A673 (cell line): ENCODE results near the gene SMAD1. TPM values are rescaled to one million over a fixed set of nuclear protein-coding genes. Genes with fewer than 3 reads are reported as not detected.
"Not testable (repeated sequence)": the region's sequence is repeated elsewhere in the genome, so short reads cannot be mapped to it uniquely, and the experiment has no call there.

ENCODE experiments used
- BruUV-seq: library from RNA; stranded (reverse); fragments of 400-500 nt; replicated peaks from 2 replicates; lab custom pipeline; 2021; lab: Mats Ljungman, UMichigan
- CTCF ChIA-PET: fragments of 300-600 bp; sonication (Branson Sonifier 250); formaldehyde crosslinking; loops from one replicate; lab custom pipeline; 2022; ENCODE audit warnings: antibody characterized with exemption; lab: Charles Lee
- POLR2A ChIA-PET: fragments of 300-600 bp; sonication (Branson Sonifier 250); formaldehyde crosslinking; loops from one replicate; lab custom pipeline; 2022; ENCODE audit warnings: antibody characterized with exemption; ENCODE audit not compliant: low non-redundant PET; lab: Charles Lee
- DNase-seq: peaks from one replicate; pipeline ENCODE4 v3.0.0-alpha.2; 2015; ENCODE audit warnings: low spot score
- H3K27ac ChIP-seq: fragments of 200-600 bp; sonication (generic); 2 replicates; pipeline ENCODE4 v1.5.1; 2016; ENCODE audit warnings: mixed run types, low read depth, mild to moderate bottlenecking, mixed read lengths, antibody characterized with exemption, low read length; ENCODE audit not compliant: poor library complexity, severe bottlenecking
- H3K27me3 ChIP-seq: fragments of 200-600 bp; sonication (generic); replicated peaks from 2 replicates; pipeline ENCODE4 v1.6.1; 2017; ENCODE audit warnings: mixed run types, low read depth, mild to moderate bottlenecking, mixed read lengths, antibody characterized with exemption, low read length; ENCODE audit not compliant: insufficient read depth, poor library complexity
- H3K36me3 ChIP-seq: fragments of 200-600 bp; sonication (generic); 2 replicates; pipeline ENCODE4 v1.6.1; 2016; ENCODE audit warnings: mixed run types, mild to moderate bottlenecking, mixed read lengths, antibody characterized with exemption, low read length; ENCODE audit not compliant: insufficient read depth, poor library complexity, severe bottlenecking
- H3K4me1 ChIP-seq: fragments of 200-600 bp; sonication (generic); 2 replicates; pipeline ENCODE4 v1.6.1; 2017; ENCODE audit warnings: mixed run types, mild to moderate bottlenecking, mixed read lengths, antibody characterized with exemption, low read length; ENCODE audit not compliant: insufficient read depth, poor library complexity, severe bottlenecking
- H3K4me3 ChIP-seq: fragments of 200-600 bp; sonication (generic); 2 replicates; pipeline ENCODE4 v1.5.1; 2016; ENCODE audit warnings: low read depth, mixed run types, mild to moderate bottlenecking, mixed read lengths, low read length; ENCODE audit not compliant: poor library complexity, severe bottlenecking
- H3K9me3 ChIP-seq: fragments of 200-600 bp; sonication (generic); 2 replicates; pipeline ENCODE4 v1.6.1; 2016; ENCODE audit warnings: mixed run types, low read depth, mild to moderate bottlenecking, mixed read lengths, antibody characterized with exemption, low read length; ENCODE audit not compliant: poor library complexity, severe bottlenecking
- CTCF ChIP-seq: fragments of 300-800, 200-600 bp; sonication (generic); conservative IDR thresholded peaks from 2 replicates; pipeline ENCODE4 v1.5.1; 2017; ENCODE audit warnings: low read depth, mild to moderate bottlenecking, antibody characterized with exemption, low read length, moderate library complexity, mixed read lengths
- EZH2 ChIP-seq: fragments of 200-600 bp; sonication (generic); IDR thresholded peaks from 2 replicates; pipeline ENCODE4 v1.6.1; 2017; ENCODE audit warnings: borderline replicate concordance, low read depth, mild to moderate bottlenecking, mixed read lengths, antibody characterized with exemption, low read length; ENCODE audit not compliant: poor library complexity, severe bottlenecking
- intact Hi-C: fragments of 100-400 bp; cut with micrococcal nuclease; formaldehyde crosslinking; loops from one replicate; pipeline ENCODE4 v1.10.0; 2022; ENCODE audit not compliant: unreplicated experiment
- total RNA-seq: library from RNA; stranded (reverse); gene quantifications from 2 replicates; pipeline ENCODE4 v1.2.3, GENCODE V29; 2021

SMAD1 gene
- total RNA-seq, 1 experiment from 2014 or later = 33.7 TPM

- CTCF ChIA-PET = no interaction called here
- Histone ChIP-seq H3K27ac (no peak overlapping the region), H3K4me3 (no peak overlapping the region), H3K4me1 (no peaks in the 10 kb centered on the region), H3K27me3 (no peaks in the 10 kb centered on the region), H3K9me3 (no peaks in the 10 kb centered on the region), H3K36me3 (no peaks in the 10 kb centered on the region)
- POLR2A ChIA-PET = no interaction called here
- TF ChIP-seq CTCF (no peak), EZH2 (no peak)
- intact Hi-C loops = no loop called here
- BruUV-seq = no TSS peak
- no peak for DNase-seq
Observed at GRCh38 chr4:145580906-145581305, 99.3 kb downstream of the SMAD1 start.

- TF ChIP-seq EZH2 (no peak), CTCF (no peak)
- ChIA-PET CTCF (no interaction called here), POLR2A (no interaction called here)
Observed at GRCh38 chr4:145583191-145584055, 101.8 kb downstream of the SMAD1 start.

GRCh38 chr4:145587088-145587754 is 105.6 kb downstream of the SMAD1 start:
- Histone ChIP-seq H3K36me3 (no peaks in the 10 kb centered on the region), H3K9me3 (no peaks in the 10 kb centered on the region), H3K27me3 (no peaks in the 10 kb centered on the region), H3K4me1 (no peaks in the 10 kb centered on the region), H3K4me3 (no peak overlapping the region), H3K27ac (no peak overlapping the region)
- no TSS peak for BruUV-seq
- CTCF ChIA-PET = no interaction called here
- POLR2A ChIA-PET = no interaction called here
- intact Hi-C loops = no loop called here
- TF ChIP-seq CTCF (no peak), EZH2 (no peak)
- no peak for DNase-seq

More at GRCh38 chr4:145583191-145584055, 101.8 kb downstream of the SMAD1 start:
- intact Hi-C loops = no loop called here
- H3K27ac ChIP-seq = no peak overlapping the region
- BruUV-seq = no TSS peak
- H3K4me1 ChIP-seq = no peaks in the 10 kb centered on the region
- H3K9me3 ChIP-seq = no peaks in the 10 kb centered on the region
- no peak overlapping the region for H3K4me3 ChIP-seq
- no peak for DNase-seq
- H3K27me3 ChIP-seq = no peaks in the 10 kb centered on the region
- H3K36me3 ChIP-seq = no peaks in the 10 kb centered on the region

GRCh38 chr4:145589381-145589780 is 107.7 kb downstream of the SMAD1 start:
- BruUV-seq, POLR2A ChIA-PET, DNase-seq, H3K4me3 ChIP-seq, H3K4me1 ChIP-seq, intact Hi-C loops, H3K36me3 ChIP-seq, H3K27me3 ChIP-seq, H3K27ac ChIP-seq, CTCF ChIA-PET, H3K9me3 ChIP-seq: not testable (repeated sequence)
